HepG2 (cell line): ENCODE measurements around the gene CPT1A. TPM values are rescaled to one million over a fixed set of nuclear protein-coding genes. Genes with fewer than 3 reads are reported as not detected.

Source experiments
- ATAC-seq: fragments of 200-7000 bp; cut with Tn5 transposase; 3 replicates; pipeline ENCODE4 v1.9.1; 2020; ENCODE audit warnings: mild to moderate bottlenecking, moderate library complexity
- BruUV-seq: library from RNA; stranded (reverse); fragments of 400-500 nt; replicated peaks from 2 replicates; lab custom pipeline; 2021; lab: Mats Ljungman, UMichigan
- CTCF ChIA-PET: fragments of 300-600 bp; formaldehyde crosslinking; extraction: SDS; loops from one replicate; lab custom pipeline; 2021; ENCODE audit warnings: low total read pairs, inconsistent platforms, low intra/inter-chr PET ratio; lab: Yijun Ruan, JAX
- POLR2A ChIA-PET: fragments of 350-600 bp; sonication (Branson Sonifier 250); formaldehyde crosslinking; loops from one replicate; lab custom pipeline; 2020; ENCODE audit warnings: antibody characterized with exemption, inconsistent platforms; lab: Yijun Ruan, JAX
- DNase-seq: peaks from one replicate; pipeline ENCODE4 v3.0.0-alpha.2; 2015; ENCODE audit warnings: low spot score
- FAIRE-seq: peaks from 3 replicates; lab custom pipeline; 2011; peaks lifted over from hg19 to GRCh38; lab: Jason Lieb, UNC
- H2AFZ ChIP-seq: one replicate; pipeline ENCODE4 v1.6.1; 2011; ENCODE audit warnings: low read length, inconsistent platforms
- H3K27ac ChIP-seq: fragments of 300-600 bp; 3 replicates; pipeline ENCODE4 v1.8.0; 2011; ENCODE audit warnings: mixed run types, mild to moderate bottlenecking, mixed read lengths, low read length, inconsistent platforms; ENCODE audit not compliant: insufficient read depth; ENCODE audit errors: extremely low read length
- H3K27me3 ChIP-seq, 2 experiments: fragments of 200-600 bp in 1 of 2; 2 replicates in 1 of 2; 3 replicates in 1 of 2; pipeline versions ENCODE4 v1.6.0 to v1.8.0; 2011; ENCODE audit warnings: low read length in 2 of 2, mild to moderate bottlenecking in 2 of 2, moderate library complexity in 2 of 2, inconsistent platforms in 1 of 2; ENCODE audit not compliant: insufficient read depth in 2 of 2, control insufficient read depth in 1 of 2
- H3K36me3 ChIP-seq, 2 experiments: fragments of 200-600 bp in 1 of 2; replicated peaks in 1 of 2; 2 replicates in 1 of 2; 3 replicates in 1 of 2; pipeline versions ENCODE4 v1.5.1 to v1.8.0; 2011; ENCODE audit warnings: low read length in 2 of 2, inconsistent platforms in 1 of 2; ENCODE audit not compliant: insufficient read depth in 2 of 2, control insufficient read depth in 1 of 2
- H3K4me1 ChIP-seq: 2 replicates; pipeline ENCODE4 v1.5.1; 2012; ENCODE audit warnings: low read length, inconsistent platforms; ENCODE audit not compliant: insufficient read depth
- H3K4me2 ChIP-seq: 2 replicates; pipeline ENCODE4 v1.6.0; 2011; ENCODE audit warnings: low read depth, low read length, inconsistent platforms
- H3K4me3 ChIP-seq, 3 experiments: fragments of 200-600 bp in 1 of 3; sonication (generic), shearing (Covaris generic) in 1 of 3; replicated peaks in 1 of 3; 2 replicates each; pipeline ENCODE4 v1.5.1; 2011 to 2016; ENCODE audit warnings: low read length in 3 of 3, inconsistent platforms in 2 of 3, low read depth in 2 of 3, mild to moderate bottlenecking in 2 of 3, control low read depth in 1 of 3, mixed read lengths in 1 of 3; ENCODE audit not compliant: insufficient read depth in 1 of 3
- H3K79me2 ChIP-seq: one replicate; pipeline ENCODE4 v1.6.1; 2011; ENCODE audit warnings: low read length, inconsistent platforms; ENCODE audit not compliant: insufficient read depth
- H3K9ac ChIP-seq: 2 replicates; pipeline ENCODE4 v1.6.0; 2011; ENCODE audit warnings: mild to moderate bottlenecking, low read depth, low read length, inconsistent platforms; ENCODE audit not compliant: insufficient read depth
- H3K9me3 ChIP-seq: 2 replicates; pipeline ENCODE4 v1.5.1; 2012; ENCODE audit warnings: mild to moderate bottlenecking, low read length
- H4K20me1 ChIP-seq: 2 replicates; pipeline ENCODE4 v1.6.0; 2011; ENCODE audit warnings: inconsistent platforms, mild to moderate bottlenecking, low read length, moderate library complexity; ENCODE audit not compliant: insufficient read depth
- CHD2 ChIP-seq: IDR thresholded peaks from 2 replicates; pipeline ENCODE4 v1.6.1; 2011; ENCODE audit warnings: low read depth, low read length, improper control_type of control experiment
- EED ChIP-seq: sonication (generic); formaldehyde crosslinking; IDR thresholded peaks from 2 replicates; pipeline ENCODE4 v1.5.0; 2020; ENCODE audit warnings: mild to moderate bottlenecking, missing genetic modification reagents
- FOXP1 ChIP-seq, 2 experiments: fragments of 450-650 bp in 1 of 2; IDR thresholded peaks; 2 replicates each; pipeline ENCODE4 v1.6.1; 2017 to 2018; ENCODE audit warnings: antibody characterized with exemption in 1 of 2
- KAT7 ChIP-seq: IDR thresholded peaks from 2 replicates; pipeline ENCODE4 v1.6.1; 2018; ENCODE audit warnings: borderline replicate concordance, missing compliant biosample characterization
- NFATC3 ChIP-seq: sonication (generic); formaldehyde crosslinking; IDR thresholded peaks from 2 replicates; pipeline ENCODE4 v1.5.1; 2020; ENCODE audit warnings: mild to moderate bottlenecking, missing genetic modification reagents
- ZNF225 ChIP-seq: sonication (generic); formaldehyde crosslinking; IDR thresholded peaks from 2 replicates; pipeline ENCODE4 v1.4.0; 2020; ENCODE audit warnings: mild to moderate bottlenecking, missing genetic modification reagents
- ZNF460 ChIP-seq: sonication (generic); formaldehyde crosslinking; IDR thresholded peaks from 2 replicates; pipeline ENCODE4 v1.5.1; 2020; ENCODE audit warnings: missing genetic modification reagents, mild to moderate bottlenecking, borderline replicate concordance
- ZNF556 ChIP-seq: sonication (generic); formaldehyde crosslinking; IDR thresholded peaks from 2 replicates; pipeline ENCODE4 v1.4.0; 2020; ENCODE audit warnings: mild to moderate bottlenecking, missing genetic modification reagents, borderline replicate concordance
- ZNF567 ChIP-seq: sonication (generic); formaldehyde crosslinking; IDR thresholded peaks from 2 replicates; pipeline ENCODE4 v1.8.1; 2023; ENCODE audit warnings: mild to moderate bottlenecking, missing genetic modification reagents, borderline replicate concordance
- ZNF616 ChIP-seq: sonication (generic); formaldehyde crosslinking; IDR thresholded peaks from 2 replicates; pipeline ENCODE4 v1.5.0; 2020; ENCODE audit warnings: low read depth, mild to moderate bottlenecking, missing genetic modification reagents
- ZNF674 ChIP-seq: sonication (generic); formaldehyde crosslinking; IDR thresholded peaks from 2 replicates; pipeline ENCODE4 v1.5.0; 2020; ENCODE audit warnings: low read depth, mild to moderate bottlenecking, missing genetic modification reagents
- ZNF772 ChIP-seq: sonication (generic); formaldehyde crosslinking; IDR thresholded peaks from 2 replicates; pipeline ENCODE4 v1.5.0; 2020; ENCODE audit warnings: mild to moderate bottlenecking, missing genetic modification reagents
- WGBS: methylation state at CpG from one replicate; pipeline ENCODE4 v1.1.6; 2017; ENCODE audit warnings: low lambda C conversion rate; 5-methylcytosine and 5-hydroxymethylcytosine counted together
- in situ Hi-C: cut with HindIII; loops from 2 replicates; pipeline ENCODE4 v1.10.0; 2017; ENCODE audit warnings: low pct_unique_long_range_greater_than_20kb; ENCODE audit not compliant: extremely low pct_ligation_motif_present
- intact Hi-C: fragments of 100-400 bp; cut with micrococcal nuclease; formaldehyde crosslinking; loops from one replicate; pipeline ENCODE4 v1.10.0; 2022; ENCODE audit not compliant: unreplicated experiment
- polyA plus RNA-seq, 8 experiments: library from polyadenylated mRNA; depleted of rRNA in 3 of 8; stranded (reverse) in 7 of 8; unstranded in 1 of 8; fragments of >200 nt; fragmentation: Illumina TruSeq in 4 of 8; extraction: Trizol in 4 of 8; gene quantifications; 2 replicates each; pipeline versions ENCODE4 v1.2.1 to v1.2.3, GENCODE V29; 2011 to 2016; ENCODE audit warnings: low read depth in 4 of 8, missing spikeins in 1 of 8, mixed read lengths in 1 of 8; ENCODE audit not compliant: insufficient read depth in 1 of 8
- total RNA-seq, 5 experiments: library from RNA; depleted of rRNA; stranded (reverse); fragments of >200 nt; fragmentation: Illumina TruSeq; extraction: Trizol; gene quantifications; 2 replicates each; pipeline ENCODE4 v1.2.3, GENCODE V29; 2016; ENCODE audit warnings: low read depth in 1 of 5
- TF ChIP-seq, protein P1 (sequence below): sonication (generic); formaldehyde crosslinking; IDR thresholded peaks from 2 replicates; pipeline ENCODE4 v1.4.0; 2020; ENCODE audit warnings: missing genetic modification reagents; ENCODE audit errors: not compliant biosample characterization
- TF ChIP-seq, protein P2 (sequence below): sonication (generic); formaldehyde crosslinking; IDR thresholded peaks from 2 replicates; pipeline ENCODE4 v1.9.0; 2022; ENCODE audit warnings: missing genetic modification reagents, mild to moderate bottlenecking, borderline replicate concordance

CPT1A gene
- total and polyA plus RNA-seq, 2 of the 13 experiments (the other 11 are each of a cell fraction or from before 2014, with no cell fraction given): 7.0 to 7.1 TPM

DNA sequence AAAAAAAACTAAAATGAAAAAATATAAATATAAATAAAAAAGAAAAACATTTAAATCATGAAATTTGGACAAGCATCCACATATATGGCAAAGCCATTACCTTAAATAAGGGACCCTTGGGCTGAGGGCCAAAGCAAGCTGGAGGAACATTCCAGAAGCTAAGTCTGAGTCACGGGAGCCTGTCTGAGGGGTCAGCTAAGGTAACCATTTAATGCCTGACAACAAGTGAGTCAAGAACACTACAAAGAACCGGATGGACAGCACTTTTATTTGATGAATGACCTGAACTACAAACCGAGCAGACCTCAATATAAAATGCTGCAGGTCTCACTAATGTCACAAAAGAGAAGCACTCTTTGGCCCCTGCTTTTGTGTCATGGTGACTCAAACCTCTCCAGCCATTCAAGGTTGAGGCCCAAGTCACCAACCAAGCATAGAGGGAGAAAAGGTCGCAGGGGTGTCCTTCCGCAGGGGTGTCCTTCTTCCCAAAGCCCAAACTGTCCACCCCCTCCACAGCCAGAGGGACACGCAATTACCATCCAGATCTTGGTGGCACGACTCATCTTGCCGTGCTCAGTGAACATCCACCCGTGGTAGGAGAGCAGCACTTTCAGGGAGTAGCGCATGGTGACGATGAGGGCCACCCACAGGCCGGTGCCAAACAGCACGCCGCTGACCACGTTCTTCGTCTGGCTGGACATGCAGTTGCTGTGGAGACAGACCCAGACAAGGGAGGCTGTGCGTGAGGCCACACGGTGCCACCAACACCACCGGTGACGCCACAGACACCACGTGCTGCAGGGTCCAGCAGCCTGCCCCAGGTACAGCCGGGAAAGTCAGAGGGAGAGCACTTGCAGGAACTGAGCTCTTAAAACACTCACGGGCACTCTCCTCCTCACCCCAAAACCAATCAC lies 34.5 kb downstream of the CPT1A start (continued):
- TF ChIP-seq CHD2 (no peak), KAT7 (CRISPR knock-in tag) (no peak), ZNF556 (CRISPR knock-in tag) (no peak), ZNF460 (no peak)

DNA sequence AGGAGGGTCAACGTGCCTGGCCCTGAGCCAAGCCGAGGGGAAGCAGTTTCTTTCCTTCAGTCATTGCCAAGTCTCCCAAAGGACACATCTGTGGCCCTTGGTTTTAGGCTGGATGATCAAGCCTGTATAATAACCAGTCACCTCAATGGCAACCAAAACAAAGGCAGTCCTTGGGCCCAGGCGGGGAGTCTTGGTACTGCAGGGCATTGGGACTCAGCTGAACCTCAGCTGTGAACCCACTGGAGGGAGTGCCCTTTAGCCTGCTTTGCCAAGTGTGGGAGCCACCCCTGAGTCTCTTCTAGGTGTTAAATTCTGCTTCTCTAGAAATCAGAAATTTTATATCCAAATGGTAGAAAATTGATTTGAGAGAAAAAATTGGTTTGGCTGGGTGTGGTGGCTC lies 36.9 kb downstream of the CPT1A start:
- CTCF ChIA-PET: no interaction called here
- Histone ChIP-seq H3K4me1 (no peaks in the 10 kb centered on the region), H2AFZ (no peak overlapping the region), H3K27me3 (no peaks in the 10 kb centered on the region), H3K27ac (no peak overlapping the region), H3K9me3 (no peaks in the 10 kb centered on the region), H3K9ac (no peak overlapping the region), H3K79me2 (no peaks in the 10 kb centered on the region), H3K4me2 (no peak overlapping the region), H3K4me3 (no peak overlapping the region), H3K36me3 (no peaks in the 10 kb centered on the region), H4K20me1 (no peaks in the 10 kb centered on the region)
- TF ChIP-seq FOXP1 (IDR thresholded peaks at IDR 0.05) (no peak), FOXP1 (CRISPR knock-in tag; IDR thresholded peaks at IDR 0.05) (no peak), EED (CRISPR knock-in tag) (no peak), ZNF225 (CRISPR knock-in tag) (no peak), ZNF567 (CRISPR knock-in tag) (no peak), ZNF674 (no peak), NFATC3 (CRISPR knock-in tag) (no peak), ZNF772 (no peak), ZNF616 (CRISPR knock-in tag) (no peak)
- TF ChIP-seq, protein P1, sequence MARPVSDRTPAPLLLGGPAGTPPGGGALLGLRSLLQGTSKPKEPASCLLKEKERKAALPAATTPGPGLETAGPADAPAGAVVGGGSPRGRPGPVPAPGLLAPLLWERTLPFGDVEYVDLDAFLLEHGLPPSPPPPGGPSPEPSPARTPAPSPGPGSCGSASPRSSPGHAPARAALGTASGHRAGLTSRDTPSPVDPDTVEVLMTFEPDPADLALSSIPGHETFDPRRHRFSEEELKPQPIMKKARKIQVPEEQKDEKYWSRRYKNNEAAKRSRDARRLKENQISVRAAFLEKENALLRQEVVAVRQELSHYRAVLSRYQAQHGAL (CRISPR knock-in tag): no peak
- TF ChIP-seq, protein P2, sequence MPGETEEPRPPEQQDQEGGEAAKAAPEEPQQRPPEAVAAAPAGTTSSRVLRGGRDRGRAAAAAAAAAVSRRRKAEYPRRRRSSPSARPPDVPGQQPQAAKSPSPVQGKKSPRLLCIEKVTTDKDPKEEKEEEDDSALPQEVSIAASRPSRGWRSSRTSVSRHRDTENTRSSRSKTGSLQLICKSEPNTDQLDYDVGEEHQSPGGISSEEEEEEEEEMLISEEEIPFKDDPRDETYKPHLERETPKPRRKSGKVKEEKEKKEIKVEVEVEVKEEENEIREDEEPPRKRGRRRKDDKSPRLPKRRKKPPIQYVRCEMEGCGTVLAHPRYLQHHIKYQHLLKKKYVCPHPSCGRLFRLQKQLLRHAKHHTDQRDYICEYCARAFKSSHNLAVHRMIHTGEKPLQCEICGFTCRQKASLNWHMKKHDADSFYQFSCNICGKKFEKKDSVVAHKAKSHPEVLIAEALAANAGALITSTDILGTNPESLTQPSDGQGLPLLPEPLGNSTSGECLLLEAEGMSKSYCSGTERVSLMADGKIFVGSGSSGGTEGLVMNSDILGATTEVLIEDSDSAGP (CRISPR knock-in tag): no peak
- ATAC-seq: peak; percentile 30; the same call in 1 of the 3 replicates
- BruUV-seq: no TSS peak
- 83% methylated on average over 1 of the region's 3 CpGs for WGBS
- FAIRE-seq: no peak
- in situ Hi-C loops: no loop called here
- intact Hi-C loops: loop anchor here (10.0 kb wide), 1 partner anchor 150 kb away; no protein-coding TSS in a partner anchor
- DNase-seq: no peak
- POLR2A ChIA-PET: no interaction called here
